Astrocyte of the cerebellum (primary cell): ENCODE data around the gene GAD2.

Experiments used
- DNase-seq: peaks from one replicate; pipeline ENCODE4 v3.0.0-alpha.2; 2011; ENCODE audit warnings: low read depth
- H3K4me3 ChIP-seq: 2 replicates; pipeline ENCODE4 v1.5.1; 2011; ENCODE audit warnings: mild to moderate bottlenecking, low read depth, low read length, moderate library complexity
- CTCF ChIP-seq: IDR thresholded peaks from 2 replicates; pipeline ENCODE4 v1.5.1; 2012; ENCODE audit warnings: low read length, low read depth, moderate library complexity, mild to moderate bottlenecking; ENCODE audit errors: missing control alignments
- in situ Hi-C: cut with HindIII; loops from 2 replicates; pipeline ENCODE4 v1.10.0; 2017; ENCODE audit warnings: low sequenced_read_pairs

The GAD2 gene

GRCh38 chr10:26197248-26197647 lies 19.3 kb upstream of the GAD2 start:
- TF ChIP-seq CTCF, result no peak
- in situ Hi-C loops, result no loop called here
- no peak for DNase-seq
- no peak overlapping the region for H3K4me3 ChIP-seq

- in situ Hi-C loops, result no loop called here
- TF ChIP-seq CTCF, result no peak
- DNase-seq, result no peak
Measured at GRCh38 chr10:26198119-26198518, 18.5 kb upstream of the GAD2 start.

GRCh38 chr10:26199841-26200240 lies 16.7 kb upstream of the GAD2 start:
- DNase-seq, result no peak
- TF ChIP-seq CTCF, result no peak
- in situ Hi-C loops, result no loop called here
- no peak overlapping the region for H3K4me3 ChIP-seq

More at GRCh38 chr10:26198119-26198518, 18.5 kb upstream of the GAD2 start:
- H3K4me3 ChIP-seq, result no peak overlapping the region

GRCh38 chr10:26205223-26205622 lies 11.4 kb upstream of the GAD2 start:
- in situ Hi-C loops, result no loop called here
- DNase-seq, result no peak
- TF ChIP-seq CTCF, result no peak
- no peak overlapping the region for H3K4me3 ChIP-seq

- TF ChIP-seq CTCF, result no peak
- in situ Hi-C loops, result no loop called here
- no peak overlapping the region for H3K4me3 ChIP-seq
- no peak for DNase-seq
Measured at GRCh38 chr10:26211781-26212444, 4.7 kb upstream of the GAD2 start.

GRCh38 chr10:26212511-26212910 lies 4.1 kb upstream of the GAD2 start:
- no peak overlapping the region for H3K4me3 ChIP-seq
- no peak for TF ChIP-seq CTCF
- DNase-seq, result no peak
- in situ Hi-C loops, result no loop called here
